K562 (cell line): Measurements from ENCODE around the gene NT5DC2.

Source experiments
- NFATC3 ChIP-seq: fragments of 450-650 bp; IDR thresholded peaks from 2 replicates; pipeline ENCODE4 v1.6.1; 2017; ENCODE audit warnings: mild to moderate bottlenecking
- TF ChIP-seq, protein P1 (sequence below), 3 experiments: IDR thresholded peaks in 2 of 3; conservative IDR thresholded peaks in 1 of 3; 2 replicates each; pipeline ENCODE4 v1.5.1; 2011 to 2012; ENCODE audit warnings: low read length in 3 of 3, mild to moderate bottlenecking in 3 of 3, control low read depth in 2 of 3, improper control_type of control experiment in 1 of 3, inconsistent platforms in 1 of 3, low read depth in 1 of 3, mixed read lengths in 1 of 3, moderate library complexity in 1 of 3; ENCODE audit not compliant: insufficient read depth in 2 of 3

DNA sequence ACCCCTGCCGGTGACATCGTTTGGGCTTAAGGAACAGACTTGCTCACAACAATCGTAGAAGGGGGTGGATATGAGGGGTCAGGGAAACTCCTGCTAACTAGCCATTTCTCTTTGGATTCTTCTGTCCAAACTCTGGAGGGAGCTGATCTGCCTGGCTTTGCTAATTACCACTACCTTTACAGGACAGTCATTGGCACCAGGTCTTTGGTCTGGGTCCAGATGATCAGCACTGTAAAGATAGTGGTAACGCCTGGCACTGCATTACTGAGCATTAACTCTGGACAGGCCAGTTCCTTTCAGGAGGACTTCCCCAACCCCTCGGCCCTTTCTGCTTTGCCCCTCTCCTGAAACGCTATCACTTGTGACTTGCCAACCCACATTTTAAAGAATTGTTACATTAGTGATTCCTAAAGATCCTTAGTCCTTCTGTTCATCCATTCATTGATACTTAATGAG is 3.5 kb upstream of the NT5DC2 start:
- TF ChIP-seq NFATC3, result no peak
- TF ChIP-seq, protein P1, sequence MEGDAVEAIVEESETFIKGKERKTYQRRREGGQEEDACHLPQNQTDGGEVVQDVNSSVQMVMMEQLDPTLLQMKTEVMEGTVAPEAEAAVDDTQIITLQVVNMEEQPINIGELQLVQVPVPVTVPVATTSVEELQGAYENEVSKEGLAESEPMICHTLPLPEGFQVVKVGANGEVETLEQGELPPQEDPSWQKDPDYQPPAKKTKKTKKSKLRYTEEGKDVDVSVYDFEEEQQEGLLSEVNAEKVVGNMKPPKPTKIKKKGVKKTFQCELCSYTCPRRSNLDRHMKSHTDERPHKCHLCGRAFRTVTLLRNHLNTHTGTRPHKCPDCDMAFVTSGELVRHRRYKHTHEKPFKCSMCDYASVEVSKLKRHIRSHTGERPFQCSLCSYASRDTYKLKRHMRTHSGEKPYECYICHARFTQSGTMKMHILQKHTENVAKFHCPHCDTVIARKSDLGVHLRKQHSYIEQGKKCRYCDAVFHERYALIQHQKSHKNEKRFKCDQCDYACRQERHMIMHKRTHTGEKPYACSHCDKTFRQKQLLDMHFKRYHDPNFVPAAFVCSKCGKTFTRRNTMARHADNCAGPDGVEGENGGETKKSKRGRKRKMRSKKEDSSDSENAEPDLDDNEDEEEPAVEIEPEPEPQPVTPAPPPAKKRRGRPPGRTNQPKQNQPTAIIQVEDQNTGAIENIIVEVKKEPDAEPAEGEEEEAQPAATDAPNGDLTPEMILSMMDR (IDR thresholded peaks at IDR 0.05 in 2 of 3, conservative IDR thresholded peaks at IDR 0.05 in 1 of 3; ENCODE audit: insufficient read depth in 2 of 3, low read depth in 1 of 3, low read length in 3 of 3), result no peak
